NCI-H748 treated with DMSO at 0.1 percent for 48 hours (cell line): ENCODE measurements around the gene LRP3.

Experiments
- DNase-seq: peaks from one replicate; lab custom pipeline; 2025; lab: John Stamatoyannopoulos, UW

The LRP3 gene

DNA sequence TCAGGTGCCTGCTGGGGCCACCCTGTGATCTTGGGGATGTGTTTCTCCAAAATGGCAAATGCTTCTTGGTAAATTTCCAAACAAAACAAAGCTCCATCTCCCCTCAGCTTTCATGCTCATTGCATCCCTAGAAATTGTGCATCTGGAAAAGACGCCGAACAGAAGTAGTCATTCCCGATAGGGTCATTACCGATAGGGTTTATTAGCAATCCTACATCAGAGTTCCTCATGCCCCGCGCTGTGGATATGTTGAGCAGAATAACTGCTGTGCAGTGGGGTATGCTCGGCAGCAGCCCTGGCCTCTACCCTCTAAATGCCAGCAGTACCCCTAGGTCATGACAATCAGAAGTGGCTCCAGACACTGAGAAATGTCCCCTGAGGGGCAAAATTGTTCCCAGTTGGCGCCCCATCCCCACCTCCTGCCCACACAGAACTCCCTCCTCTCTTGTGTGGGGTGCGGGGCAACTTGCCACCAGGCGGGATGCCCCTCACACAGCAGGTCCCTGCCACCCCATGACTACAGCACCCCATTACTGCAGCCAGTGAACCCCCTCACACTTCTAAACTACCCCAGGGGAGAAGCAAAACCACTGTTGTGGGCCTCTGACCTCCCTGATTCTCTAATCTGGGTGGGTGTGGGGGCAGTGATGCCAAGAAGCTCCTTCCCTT is 44.5 kb downstream of the LRP3 start:
- DNase-seq, result no peak

DNA sequence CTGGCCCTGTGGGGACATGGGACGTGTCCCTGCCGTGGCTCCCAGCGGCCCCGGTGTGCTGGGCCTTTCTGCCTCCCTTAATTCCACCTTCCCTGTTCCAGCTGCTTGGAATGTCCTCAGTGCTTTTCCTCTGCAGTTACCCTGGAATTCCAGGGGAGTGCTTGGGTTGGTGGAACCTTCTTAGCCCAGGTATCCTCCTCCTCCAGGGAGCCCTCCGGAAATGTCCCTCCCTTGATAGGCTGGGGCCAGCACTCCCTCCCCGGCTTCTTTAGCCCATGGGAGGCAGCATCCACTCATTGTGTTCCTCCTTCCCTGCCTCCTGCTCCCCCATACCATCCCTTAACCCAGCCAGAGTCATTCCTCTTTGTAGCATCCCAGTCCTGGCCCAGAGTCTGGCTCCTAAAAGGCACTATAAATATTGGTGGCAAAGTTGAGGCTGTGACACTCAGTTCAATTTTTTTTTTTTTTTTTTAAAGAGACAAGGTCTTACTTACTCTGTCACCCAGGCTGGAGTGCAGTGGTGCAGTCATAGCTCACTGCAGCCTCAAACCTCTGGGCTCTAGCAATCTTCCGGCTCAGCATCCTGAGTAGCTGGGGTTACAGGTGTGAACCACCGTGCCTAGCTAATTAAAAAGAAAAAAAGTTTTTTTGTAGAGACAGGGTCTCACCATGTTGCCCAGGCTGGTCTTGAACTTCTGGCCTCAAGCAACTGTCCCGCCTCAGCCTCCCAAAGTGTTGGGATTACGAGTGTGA is 45.3 kb downstream of the LRP3 start:
- no peak for DNase-seq

DNA sequence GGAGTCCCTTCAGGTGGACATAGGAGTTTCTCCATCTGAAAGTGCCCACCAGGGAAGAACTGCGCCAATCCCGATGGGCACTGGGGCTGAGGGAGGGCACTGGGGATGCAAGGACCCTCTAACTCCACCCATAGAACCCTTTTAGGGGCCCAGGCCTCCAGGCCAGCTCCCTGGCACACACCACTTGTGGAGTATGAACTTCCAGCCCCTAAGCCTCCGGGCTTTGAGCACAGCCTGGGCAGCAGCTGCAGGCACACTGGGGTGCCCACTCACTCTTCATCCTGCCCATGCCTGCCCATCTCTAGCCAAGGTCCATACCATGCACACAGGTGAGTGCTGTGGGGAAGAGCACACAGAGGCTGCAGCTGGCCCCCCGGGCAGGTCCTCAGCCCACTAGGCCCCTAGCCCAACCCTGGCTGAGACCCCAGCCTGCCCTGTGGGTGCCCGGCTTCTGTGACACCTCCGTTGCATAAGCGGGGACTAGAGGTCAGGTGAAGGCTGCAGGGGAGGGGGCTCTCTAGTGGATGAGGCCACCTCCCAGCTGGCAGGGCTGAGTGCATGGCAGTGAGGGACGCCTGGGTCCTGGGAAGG is 46.1 kb downstream of the LRP3 start:
- no peak for DNase-seq

DNA sequence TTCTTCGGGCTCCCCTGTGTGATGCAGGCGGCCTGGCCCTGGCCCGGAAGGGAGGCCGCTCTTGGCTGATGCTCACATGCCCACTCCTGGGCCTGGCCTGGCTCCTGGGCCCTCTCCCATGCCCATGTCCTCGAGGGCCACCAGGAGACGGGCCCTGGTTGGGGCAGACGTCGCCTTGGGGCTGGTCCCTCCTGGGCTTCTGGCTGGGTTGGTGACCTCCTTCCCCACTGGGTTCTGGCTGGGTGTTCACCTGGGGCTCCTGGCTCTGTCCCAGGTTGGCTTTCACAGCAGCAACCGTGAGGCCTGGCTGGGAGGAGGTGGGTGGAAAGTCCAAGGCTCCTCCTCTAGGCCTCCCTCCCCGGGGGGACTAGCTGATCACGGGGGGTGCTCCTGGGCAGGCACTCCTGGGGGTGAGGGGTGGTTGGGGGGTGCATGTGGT is 47.0 kb downstream of the LRP3 start:
- no peak for DNase-seq

DNA sequence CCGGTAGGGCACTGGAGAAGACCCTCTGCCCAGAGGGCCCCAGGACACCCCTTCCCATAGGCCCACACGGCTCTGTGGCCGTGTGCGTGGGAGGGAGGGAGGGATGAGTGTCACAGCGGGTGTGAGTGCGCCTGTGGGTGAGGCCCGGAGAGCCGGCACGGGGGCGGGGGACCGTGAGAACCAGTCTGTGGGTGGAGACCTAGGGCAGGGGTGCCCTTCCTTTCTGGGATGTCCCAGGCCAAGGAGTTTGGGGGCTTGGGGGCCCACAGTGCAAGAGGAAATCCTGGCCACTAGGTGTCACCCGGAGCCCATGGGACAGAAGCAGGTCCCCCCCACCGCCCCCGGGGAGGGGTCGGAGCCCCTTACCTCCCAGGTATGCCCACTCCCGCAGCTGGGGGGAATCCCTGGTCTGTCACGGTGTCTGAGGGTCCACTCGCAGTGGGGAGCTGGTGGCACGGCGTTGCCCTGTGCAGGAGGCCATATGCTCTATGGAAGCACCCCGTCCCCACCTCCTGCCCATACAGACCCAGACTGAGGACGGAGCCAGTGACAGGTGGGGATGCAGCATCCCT is 47.5 kb downstream of the LRP3 start:
- no peak for DNase-seq

DNA sequence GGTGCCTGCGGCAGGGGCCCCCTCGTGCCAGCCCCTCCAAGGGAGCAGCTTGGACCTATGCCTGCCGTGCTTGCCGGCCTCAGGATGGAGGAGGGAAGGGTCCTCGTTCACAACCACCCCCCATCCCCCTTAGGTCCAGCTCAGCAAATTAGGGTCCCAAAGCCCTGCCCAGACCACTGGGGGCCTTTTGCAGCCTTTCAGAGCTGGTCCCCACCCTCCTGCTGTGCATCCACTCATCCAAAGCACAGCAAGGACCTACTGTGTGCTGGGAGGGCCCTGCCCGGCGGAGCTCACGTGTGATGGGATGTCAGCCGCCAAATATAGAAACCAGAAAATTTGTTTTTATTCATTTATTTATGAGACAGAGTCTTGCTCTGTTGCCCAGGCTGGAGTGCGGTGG is 48.0 kb downstream of the LRP3 start:
- no peak for DNase-seq

DNA sequence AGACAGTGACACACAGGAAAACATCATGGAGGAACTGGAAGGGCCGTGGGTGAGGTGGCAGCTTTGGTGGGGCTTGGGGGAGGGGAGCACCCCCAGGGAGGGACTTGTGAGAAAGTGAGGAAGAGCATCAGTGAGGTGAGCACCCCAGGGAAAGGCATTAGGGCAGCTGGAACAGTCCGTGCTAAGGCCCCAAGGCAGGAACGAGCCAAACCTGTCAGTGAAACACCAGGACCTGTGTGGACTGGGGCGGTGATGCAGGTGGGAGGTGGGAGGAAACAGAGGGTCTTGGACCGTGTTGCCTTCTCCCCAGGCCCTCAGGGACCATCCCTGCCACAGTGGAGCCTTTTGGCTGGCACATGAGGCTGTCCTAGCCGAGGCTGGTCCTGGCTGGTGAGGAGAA is 48.8 kb downstream of the LRP3 start:
- DNase-seq, result no peak

DNA sequence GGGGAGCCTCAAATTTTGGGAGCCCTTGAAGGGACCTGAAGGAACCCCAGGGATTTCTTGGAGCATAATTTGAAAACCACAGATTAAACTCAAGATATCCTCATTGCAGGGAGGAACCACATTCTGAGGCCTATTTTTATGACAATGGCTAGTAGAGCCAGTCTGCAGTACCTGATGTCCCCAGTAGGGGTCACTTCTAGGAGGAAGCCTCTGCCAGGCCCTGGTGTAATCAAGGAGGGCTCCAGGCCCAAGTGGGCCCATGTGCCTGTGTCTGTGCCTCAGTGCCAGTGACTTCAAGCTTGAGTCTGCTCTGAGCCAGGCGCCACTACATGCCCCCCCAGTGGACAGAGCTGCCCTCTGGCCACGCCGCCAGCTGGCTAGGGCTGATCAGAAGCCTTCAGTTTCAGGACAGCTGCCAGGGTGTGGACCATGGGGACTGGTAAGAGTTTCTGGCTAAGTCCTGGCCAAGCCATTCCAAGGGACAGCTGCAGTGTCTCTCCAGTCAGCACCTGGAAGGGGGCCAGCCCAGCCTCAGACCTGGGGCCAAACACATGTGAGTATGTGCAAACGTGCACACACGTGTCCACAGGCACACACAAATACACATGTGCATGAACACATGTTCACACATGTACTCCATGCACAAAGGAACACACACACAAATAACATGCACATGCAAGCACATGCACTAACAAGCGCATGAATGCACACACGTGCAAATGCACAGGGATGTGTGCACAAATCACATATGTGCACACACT is 52.0 kb downstream of the LRP3 start:
- no peak for DNase-seq

DNA sequence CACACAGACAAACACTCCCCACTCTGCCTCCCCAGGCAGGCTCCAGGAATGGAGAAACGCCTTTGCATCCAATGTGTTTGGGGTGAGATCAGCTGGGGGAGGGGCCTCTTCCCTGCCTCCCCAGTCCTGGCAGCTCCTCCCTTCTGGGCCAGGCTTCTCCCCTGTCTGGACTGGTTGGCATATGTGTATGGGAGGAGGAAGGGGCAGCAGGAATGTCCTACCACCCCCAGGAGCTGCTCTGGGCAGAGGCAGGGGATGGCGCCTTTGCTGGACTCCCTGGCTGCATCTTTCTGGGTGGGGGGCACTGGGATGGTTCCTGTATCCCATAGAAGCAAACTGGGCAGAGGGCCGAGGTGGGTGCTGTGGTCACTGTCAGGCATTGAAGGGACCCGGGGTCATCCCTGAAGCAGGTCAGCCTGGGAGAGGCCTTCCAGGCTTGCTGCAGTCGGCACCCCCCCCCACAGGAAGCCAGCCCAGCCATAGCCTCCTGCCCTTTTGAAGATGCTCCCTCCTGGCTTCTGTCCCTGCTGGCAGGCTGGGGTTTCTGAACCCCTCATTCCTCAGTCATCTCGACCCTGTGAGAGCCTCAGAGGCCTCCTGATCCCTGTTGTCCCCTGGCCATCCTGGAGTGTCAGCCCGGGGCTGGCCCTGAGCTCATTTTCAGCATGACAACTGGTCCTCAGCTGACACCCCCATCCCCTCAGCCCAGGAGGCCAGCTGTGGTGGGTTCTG is 52.7 kb downstream of the LRP3 start:
- DNase-seq, result no peak

DNA sequence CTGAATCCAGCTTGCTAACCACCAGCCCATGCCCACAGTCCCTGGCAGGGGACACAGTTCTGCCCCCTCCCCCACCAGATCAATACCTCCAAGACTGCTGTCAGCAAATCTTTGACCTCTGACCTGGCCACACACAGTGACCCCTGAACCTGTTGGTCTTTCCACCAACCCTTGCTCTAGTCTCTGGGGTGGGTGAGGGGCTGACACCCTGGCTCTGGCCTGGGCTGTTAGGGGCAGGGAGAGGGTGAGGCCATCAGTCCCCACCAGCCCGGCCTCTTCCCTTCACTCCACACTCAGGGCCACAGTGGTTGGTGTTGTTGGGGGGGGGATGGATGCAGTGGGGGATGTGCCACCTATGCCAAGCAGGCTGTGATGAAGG is 53.3 kb downstream of the LRP3 start:
- no peak for DNase-seq

DNA sequence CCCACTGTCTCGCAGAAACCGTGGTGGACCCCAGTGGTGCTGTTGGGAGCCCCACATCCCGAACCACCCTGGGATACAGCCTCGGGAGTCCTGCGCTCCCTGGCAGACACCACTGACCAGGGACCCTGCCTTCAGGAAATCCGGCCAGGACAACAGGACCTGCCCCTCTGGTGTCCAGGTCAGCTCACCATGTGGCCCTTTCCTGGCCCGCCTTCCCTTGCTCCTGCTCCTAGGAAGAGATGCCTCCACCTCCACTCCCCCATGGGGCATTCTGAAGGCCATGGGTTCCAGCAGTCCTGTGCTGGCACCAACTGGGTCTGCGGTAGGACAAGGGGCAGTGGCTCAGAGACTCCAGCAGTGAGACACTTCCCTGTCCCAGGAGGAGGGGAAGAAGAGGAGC is 54.0 kb downstream of the LRP3 start:
- no peak for DNase-seq

DNA sequence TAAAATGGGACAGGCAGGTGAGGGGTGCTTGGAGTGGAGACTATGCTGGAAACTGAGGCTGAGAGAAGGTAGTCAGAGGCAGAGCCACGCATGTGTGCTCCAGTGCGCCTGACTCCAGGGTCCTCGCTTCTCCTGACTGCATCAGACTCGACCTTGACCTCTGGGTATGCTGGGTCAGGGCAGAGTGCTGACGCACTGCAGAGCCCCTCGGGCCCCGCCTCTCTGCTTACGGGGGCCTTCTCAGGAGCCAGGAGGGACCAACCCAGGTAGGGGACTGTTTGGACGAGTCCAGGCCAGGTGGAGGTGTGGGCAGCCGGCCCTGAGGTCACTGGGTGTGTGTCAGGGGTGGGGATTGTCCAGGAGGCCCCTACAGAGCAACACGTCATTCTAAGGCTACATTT is 54.4 kb downstream of the LRP3 start:
- no peak for DNase-seq

DNA sequence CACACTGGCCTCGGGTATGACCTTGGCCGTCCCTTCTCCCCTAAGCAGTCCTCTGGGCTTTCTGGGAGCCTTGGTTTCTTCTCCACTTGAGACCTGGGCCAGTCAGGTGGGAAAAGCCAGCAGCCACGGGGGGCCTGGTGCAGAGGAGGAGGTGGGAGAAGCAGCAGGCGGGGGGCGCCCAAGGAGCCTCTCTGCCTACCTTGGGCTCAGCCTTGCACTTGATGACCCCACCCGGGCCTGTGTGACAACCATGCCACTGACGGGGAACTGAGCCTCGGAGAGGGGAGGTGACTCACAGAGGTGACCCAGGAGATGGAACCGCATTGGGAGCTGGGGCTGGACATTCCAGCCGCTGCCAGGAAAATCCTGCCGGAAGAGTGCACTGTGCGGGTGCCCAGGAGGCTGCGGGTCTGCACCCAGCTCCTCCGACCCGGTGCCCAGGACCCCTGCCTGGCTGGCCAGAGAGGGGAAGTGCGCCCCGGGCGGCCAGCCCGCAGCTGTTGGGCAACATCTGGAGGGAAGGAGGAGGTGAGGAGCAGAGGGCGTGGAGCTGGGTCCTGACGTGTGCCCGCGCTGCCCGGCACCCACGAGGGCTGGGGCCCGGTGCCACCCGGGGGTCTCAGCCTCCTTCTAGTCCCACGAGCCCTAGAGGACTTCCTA is 55.0 kb downstream of the LRP3 start:
- DNase-seq, result no peak

DNA sequence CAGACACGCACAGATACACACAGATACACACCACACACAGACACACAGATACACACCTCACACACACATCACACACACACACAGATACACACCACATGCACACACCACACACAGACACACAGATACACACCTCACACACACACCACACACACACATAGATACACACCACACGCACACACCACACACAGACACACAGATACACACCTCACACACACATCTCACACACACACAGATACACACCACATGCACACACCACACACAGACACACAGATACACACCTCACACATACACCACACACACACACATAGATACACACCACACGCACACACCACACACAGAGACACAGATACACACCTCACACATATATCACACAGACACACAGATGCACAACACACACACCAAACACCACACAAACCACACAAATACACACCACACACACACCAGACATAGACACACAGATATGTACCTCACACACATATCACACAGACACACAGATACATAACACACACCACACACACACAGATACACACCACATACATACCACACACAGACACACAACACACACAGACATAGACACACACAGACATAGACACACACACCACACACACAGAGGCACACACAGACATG is 55.7 kb downstream of the LRP3 start:
- DNase-seq, result no peak

DNA sequence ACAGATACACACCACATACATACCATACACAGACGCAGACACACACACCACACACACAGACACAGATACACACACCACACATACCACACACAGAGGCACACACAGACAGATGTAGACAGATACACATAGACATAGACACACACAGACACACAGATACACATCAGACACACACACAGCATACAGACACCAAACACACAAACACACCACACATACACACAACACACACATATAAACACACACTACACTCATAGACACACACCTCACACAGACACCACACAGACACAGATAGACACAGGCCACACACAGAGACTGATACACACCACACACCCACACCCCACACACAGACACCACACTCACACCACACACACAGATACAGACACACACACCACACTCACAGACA is 56.4 kb downstream of the LRP3 start:
- no peak for DNase-seq

DNA sequence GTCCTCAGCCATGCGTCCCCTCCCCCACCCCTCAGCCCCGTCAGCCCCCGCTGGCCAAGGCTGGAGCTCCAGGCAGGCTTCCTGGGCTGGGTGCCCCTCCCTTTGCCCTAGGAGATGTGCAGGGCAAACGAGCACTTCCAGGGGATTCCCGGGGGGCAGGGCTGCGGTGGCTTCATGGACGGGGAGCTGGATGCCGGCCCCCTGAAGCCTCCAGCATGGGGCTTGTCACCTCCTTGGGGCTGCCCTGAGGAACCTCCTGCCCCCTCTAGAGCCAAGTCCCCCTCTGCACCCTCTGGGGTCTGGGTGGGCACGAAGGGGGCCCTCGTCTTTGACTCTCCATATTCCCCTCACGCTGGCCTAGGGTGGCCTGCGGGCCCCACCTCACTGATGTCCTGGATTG is 56.9 kb downstream of the LRP3 start:
- DNase-seq, result no peak

DNA sequence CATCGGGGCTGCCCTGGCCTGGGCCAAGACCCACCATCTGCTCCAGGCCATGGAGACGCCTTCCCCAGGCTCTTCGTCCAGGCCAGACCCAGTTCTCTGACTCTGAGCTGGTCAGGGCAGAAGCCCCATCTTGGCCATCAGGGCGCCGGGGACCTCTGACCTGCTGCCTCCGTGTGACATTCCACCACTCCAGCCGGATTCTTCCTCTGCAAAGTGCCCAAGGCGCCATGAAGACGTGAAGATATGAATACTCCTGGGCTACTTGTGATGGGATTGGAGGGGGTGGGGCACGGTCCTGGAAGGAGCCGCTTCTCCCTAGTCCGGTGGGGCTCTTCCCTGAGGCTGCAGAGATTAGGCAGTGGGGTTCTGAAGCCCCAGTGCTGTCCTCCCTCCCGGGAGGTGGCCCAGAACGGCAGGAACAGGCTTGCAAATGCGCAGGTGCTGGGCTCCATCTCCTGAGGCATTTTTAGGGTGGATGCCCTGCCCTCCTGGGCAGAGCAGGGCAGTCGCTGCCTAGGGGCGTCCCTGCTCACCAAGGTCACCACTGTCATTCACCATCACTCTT is 57.5 kb downstream of the LRP3 start:
- no peak for DNase-seq

DNA sequence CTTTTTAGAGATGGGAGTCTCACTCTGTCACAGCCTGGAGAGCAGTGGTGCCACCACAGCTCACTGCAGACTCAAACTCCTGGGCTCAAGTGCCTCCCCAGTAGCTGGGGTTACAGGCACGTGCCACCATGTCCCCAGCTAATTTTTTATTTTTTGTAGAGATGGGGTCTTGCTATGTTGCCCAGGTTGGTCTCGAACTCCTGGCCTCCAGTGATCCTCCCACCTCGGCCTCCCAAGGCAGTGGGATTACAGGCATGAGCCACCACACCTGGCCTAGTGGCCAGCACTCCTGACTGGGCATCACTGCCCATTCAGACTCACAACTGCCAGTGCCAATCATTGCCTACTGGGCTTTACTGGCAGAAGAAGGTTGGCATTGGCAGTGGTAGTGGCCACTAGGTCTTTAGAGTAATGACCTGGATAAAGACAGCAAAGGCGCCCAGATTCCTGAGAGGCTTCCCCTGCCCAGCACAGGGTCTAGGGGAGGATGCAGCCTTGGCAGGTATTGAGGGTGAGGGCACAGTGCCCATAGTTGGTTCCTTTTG is 58.4 kb downstream of the LRP3 start:
- no peak for DNase-seq

DNA sequence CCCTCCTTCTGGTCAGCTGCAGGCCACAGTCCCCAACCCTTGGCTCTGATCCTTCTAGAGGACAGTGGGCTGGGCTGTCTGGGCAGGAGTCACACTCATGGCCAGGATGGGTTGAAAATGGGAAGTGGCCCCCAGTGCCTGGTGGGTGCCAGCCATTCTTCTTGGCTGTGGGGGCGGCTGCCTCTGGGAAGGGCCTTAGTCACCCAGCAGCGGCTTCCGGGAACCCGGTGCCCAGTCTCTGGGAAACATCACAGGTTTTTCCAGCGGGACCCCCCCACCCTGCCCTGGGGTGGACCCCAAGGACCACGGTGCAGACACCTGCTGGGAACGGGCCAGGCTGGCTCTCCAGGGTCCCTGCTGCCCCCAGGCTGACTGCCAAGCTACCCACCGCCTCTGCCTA is 58.8 kb downstream of the LRP3 start:
- DNase-seq, result no peak

DNA sequence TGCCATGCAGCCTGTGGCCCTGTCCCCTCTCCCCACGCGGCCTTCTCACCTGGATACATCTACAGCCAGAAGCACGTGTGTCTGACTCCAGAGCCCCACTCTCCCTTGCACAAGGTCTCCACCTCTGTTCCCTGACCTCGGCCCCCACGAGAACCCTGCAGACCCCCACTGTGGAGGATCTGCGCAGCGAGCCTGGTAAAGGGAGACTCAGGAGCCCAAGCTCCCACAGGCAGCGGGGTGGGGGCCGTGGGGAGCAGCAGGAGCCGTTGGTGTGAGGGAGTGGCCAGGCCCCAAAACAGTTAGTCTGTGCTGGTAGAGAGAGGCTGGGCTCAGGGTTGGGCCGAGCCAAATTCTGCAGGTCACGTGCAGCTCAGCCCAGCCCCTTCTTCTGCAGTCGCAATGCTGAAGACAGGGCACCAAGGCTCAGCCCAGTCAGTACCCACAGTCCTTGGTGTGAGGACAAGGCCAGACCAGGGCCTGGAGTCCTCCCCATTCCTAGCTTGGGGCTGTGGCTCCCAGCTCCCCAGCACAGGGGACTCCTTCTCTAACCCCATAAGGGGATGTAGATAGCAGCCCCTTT is 60.2 kb downstream of the LRP3 start:
- no peak for DNase-seq
